GM21447 (cell line): Measurements from ENCODE around the gene SLC8B1.

Experiments used
- ATAC-seq: cut with Tn5 transposase; IDR thresholded peaks from one replicate; pipeline ENCODE4 v1.9.1; 2021; ENCODE audit not compliant: unreplicated experiment

Gene SLC8B1

GRCh38 chr12:113271853-113272561, 62.9 kb downstream of the SLC8B1 start:
- ATAC-seq: no peak

GRCh38 chr12:113271466-113271852, 63.5 kb downstream of the SLC8B1 start:
- ATAC-seq: no peak

GRCh38 chr12:113270709-113271009, 64.2 kb downstream of the SLC8B1 start:
- no peak for ATAC-seq

- no peak for ATAC-seq
Observed at GRCh38 chr12:113269257-113269943, 65.5 kb downstream of the SLC8B1 start.

GRCh38 chr12:113268621-113269020, 66.3 kb downstream of the SLC8B1 start:
- ATAC-seq: no peak

GRCh38 chr12:113268136-113268535, 66.8 kb downstream of the SLC8B1 start:
- no peak for ATAC-seq

GRCh38 chr12:113267621-113268020, 67.3 kb downstream of the SLC8B1 start:
- ATAC-seq: no peak

- ATAC-seq: no peak
Observed at GRCh38 chr12:113266106-113266895, 68.6 kb downstream of the SLC8B1 start.

- no peak for ATAC-seq
Observed at GRCh38 chr12:113263431-113263963, 71.4 kb downstream of the SLC8B1 start.

GRCh38 chr12:113262710-113263109, 72.2 kb downstream of the SLC8B1 start:
- no peak for ATAC-seq

GRCh38 chr12:113261847-113262470, 73.0 kb downstream of the SLC8B1 start:
- peak; percentile 47 for ATAC-seq

- no peak for ATAC-seq
Observed at GRCh38 chr12:113260636-113261300, 74.1 kb downstream of the SLC8B1 start.

- no peak for ATAC-seq
Observed at GRCh38 chr12:113260127-113260526, 74.8 kb downstream of the SLC8B1 start.

- no peak for ATAC-seq
Observed at GRCh38 chr12:113257564-113257963, 77.3 kb downstream of the SLC8B1 start.

GRCh38 chr12:113254298-113254697, 80.6 kb downstream of the SLC8B1 start:
- ATAC-seq: no peak

- no peak for ATAC-seq
Observed at GRCh38 chr12:113253532-113254285, 81.2 kb downstream of the SLC8B1 start.

- ATAC-seq: no peak
Observed at GRCh38 chr12:113252494-113252893, 82.4 kb downstream of the SLC8B1 start.

GRCh38 chr12:113251404-113252070, 83.4 kb downstream of the SLC8B1 start:
- no peak for ATAC-seq

GRCh38 chr12:113250045-113250444, 84.9 kb downstream of the SLC8B1 start:
- no peak for ATAC-seq
